ENCODE data around the gene EIF3A. TPM values are rescaled to one million over a fixed set of nuclear protein-coding genes. Genes with fewer than 3 reads are reported as not detected.
A peak's percentile ranks its signal among the peaks of the same experiment; 100 is the strongest.
"Not testable (repeated sequence)": the region's sequence is repeated elsewhere in the genome, so short reads cannot be mapped to it uniquely, and the experiment has no call there.

EIF3A gene
- total and polyA plus RNA-seq, 8 donors = 37.2 to 145 (median 91.4) TPM

DNA sequence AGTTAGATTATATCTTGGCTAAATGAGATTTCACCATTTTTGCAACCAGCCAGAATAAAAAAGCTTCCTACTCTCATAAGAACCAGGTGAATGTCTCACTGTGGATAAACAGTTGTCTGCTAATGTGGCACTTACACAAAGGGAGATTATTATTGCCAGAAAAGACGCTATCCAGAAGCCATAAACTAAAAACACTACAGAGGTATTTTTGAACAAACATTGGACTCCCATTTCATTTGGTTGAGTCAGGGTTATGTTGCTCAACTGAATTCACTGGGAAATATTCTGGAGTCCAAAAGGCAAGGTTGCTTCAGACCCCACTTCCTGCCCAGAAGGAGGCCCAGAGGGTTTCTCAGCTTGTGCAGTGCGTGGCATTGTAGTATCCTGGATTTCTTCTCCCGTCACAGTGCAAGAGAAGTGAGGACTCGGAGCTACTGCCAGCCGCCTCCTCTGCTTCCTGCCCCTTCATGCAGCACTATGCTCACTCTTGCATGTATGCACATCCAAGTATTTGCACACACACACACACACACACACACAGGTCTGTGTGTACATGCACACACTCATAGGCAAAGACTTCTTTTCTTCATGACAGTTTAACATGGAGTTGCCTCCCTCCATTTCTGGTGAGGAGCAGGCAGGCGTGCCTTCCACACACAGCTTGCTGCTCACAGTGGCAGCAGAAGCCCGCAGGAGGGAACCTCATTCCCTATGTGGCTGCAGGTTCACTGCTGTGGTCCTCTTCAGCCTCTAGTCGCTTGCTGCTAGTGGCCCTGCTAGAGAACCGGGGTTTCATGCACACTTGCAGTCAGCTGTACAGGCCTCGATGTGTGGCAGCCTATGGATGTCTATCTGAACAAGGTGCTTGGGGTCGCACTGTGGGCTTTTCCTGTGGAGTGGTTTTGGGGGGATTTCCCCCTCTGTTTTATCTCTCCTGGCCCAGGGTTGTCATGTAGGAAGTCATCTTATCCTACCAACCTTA lies 33.4 kb upstream of the EIF3A start:
- no peak for FAIRE-seq
- 91 to 92% methylated on average over 11 of the region's 11 CpGs for WGBS, 2 donors
- DNase-seq = no peak
- H3K36me3 ChIP-seq = peaks cover 0 to 20% (median 12%) of the 10 kb centered on the region in 3 donors
- intact Hi-C loops (cut with DNase I) = no loop called here
- no peak overlapping the region for H3K27ac ChIP-seq
- H3K4me3 ChIP-seq = no peak overlapping the region
- no peaks in the 10 kb centered on the region for H3K27me3 ChIP-seq
- no peaks in the 10 kb centered on the region for H3K4me1 ChIP-seq
- H3K9me3 ChIP-seq = no peaks in the 10 kb centered on the region
- peak in 2 of 4 donors; percentile 19 to 70 for ATAC-seq
- TF ChIP-seq, protein P1, sequence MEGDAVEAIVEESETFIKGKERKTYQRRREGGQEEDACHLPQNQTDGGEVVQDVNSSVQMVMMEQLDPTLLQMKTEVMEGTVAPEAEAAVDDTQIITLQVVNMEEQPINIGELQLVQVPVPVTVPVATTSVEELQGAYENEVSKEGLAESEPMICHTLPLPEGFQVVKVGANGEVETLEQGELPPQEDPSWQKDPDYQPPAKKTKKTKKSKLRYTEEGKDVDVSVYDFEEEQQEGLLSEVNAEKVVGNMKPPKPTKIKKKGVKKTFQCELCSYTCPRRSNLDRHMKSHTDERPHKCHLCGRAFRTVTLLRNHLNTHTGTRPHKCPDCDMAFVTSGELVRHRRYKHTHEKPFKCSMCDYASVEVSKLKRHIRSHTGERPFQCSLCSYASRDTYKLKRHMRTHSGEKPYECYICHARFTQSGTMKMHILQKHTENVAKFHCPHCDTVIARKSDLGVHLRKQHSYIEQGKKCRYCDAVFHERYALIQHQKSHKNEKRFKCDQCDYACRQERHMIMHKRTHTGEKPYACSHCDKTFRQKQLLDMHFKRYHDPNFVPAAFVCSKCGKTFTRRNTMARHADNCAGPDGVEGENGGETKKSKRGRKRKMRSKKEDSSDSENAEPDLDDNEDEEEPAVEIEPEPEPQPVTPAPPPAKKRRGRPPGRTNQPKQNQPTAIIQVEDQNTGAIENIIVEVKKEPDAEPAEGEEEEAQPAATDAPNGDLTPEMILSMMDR (IDR thresholded peaks at IDR 0.05) = no peak

DNA sequence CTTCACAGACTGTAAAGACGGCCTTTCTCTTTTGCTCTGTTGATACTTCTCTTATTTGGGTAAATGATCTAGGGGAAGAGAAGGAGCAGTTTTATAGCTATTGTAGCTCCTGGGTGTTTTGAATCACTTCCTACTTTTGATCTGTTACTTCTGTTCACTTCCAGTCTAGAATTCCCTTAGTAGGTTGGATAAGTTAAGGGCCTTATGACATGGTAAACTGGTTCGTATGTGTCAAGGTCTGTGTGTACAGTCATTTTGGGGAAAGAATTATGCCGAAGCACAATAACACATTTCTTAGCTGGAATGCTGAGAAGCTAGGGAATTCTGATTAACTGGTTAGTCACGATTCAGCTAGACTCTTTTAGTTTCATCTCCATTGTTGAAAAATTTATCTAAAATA lies 31.4 kb upstream of the EIF3A start:
- no peaks in the 10 kb centered on the region for H3K4me1 ChIP-seq
- H3K27me3 ChIP-seq = no peaks in the 10 kb centered on the region
- no peaks in the 10 kb centered on the region for H3K9me3 ChIP-seq
- peaks cover 0 to 15% (median 12%) of the 10 kb centered on the region in 3 donors for H3K36me3 ChIP-seq
- intact Hi-C loops (cut with DNase I) = no loop called here
- H3K4me3 ChIP-seq = no peak overlapping the region
- ATAC-seq (no peak), FAIRE-seq (no peak), DNase-seq (no peak)
- TF ChIP-seq, protein P1 (IDR thresholded peaks at IDR 0.05) = no peak
- no peak overlapping the region for H3K27ac ChIP-seq
- 85 to 86% methylated on average over 4 of the region's 4 CpGs for WGBS, 2 donors

DNA sequence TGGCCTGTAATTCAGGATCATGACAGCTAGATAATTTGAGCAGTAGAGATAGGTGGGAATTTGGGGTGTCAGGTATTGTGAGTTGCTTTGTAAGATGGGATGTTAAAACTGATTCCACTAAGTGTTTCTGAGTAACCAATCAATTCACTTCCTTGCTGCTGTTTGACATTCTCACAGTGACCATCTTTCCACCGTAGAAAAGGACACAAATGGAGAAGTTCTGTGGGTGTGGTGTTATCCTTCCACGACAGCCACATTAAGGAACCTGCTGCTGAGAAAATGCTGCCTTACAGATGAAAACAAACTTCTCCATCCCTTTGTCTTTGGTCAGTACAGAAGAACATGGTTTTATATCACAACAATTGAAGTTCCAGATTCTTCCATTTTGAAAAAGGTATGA lies 27.2 kb upstream of the EIF3A start:
- H3K27ac ChIP-seq; ATAC-seq; H3K9me3 ChIP-seq; H3K4me1 ChIP-seq; H3K27me3 ChIP-seq; intact Hi-C loops (cut with DNase I); H3K4me3 ChIP-seq; DNase-seq; FAIRE-seq: not testable (repeated sequence)
- H3K36me3 ChIP-seq = peaks cover 0 to 12% (median 9%) of the 10 kb centered on the region in 3 donors
- WGBS, 2 donors = 95 to 96% methylated on average over 2 of the region's 2 CpGs

DNA sequence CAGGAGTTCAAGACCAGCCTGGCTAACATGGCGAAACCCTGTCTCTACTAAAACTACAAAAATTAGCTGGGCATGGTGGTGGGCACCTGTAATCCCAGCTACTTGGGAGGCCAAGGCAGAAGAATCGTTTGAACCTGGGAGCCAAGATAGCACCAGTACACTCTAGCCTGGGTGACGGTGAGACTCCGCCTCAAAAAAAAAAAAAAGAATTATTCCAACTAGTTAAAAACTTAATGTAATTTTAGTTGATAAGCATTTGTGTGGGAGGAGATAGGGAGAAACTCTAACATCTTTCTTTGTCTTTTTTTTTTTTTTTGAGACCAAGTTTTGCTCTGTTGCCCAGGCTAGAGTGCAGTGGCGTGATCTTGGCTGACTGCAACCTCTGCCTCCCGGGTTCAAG lies 26.5 kb upstream of the EIF3A start:
- WGBS, 2 donors = 89 to 94% methylated on average over 6 of the region's 6 CpGs
- H3K27ac ChIP-seq; H3K4me1 ChIP-seq; H3K4me3 ChIP-seq; FAIRE-seq; H3K9me3 ChIP-seq; ATAC-seq; intact Hi-C loops (cut with DNase I); DNase-seq; H3K27me3 ChIP-seq: not testable (repeated sequence)
- H3K36me3 ChIP-seq = peaks cover 0 to 11% (median 9%) of the 10 kb centered on the region in 3 donors

DNA sequence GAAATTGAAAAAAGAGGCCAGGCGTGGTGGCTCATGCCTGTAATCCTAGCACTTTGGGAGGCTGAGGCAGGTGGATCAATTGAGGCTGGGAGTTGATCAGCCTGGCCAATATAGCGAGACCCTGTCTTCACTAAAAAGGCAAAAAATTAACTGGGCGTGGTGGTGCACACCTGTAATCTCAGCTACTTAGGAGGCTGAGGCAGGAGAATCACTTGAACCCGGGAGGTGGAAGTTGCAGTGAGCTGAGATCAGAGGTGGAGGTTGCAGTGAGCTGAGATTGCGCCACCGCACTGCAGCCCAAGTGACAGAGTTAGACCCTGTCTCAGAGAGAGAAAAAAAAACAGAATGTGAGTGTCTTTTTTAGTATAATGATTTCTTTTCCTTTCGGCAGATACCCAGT lies 25.3 kb upstream of the EIF3A start:
- H3K27ac ChIP-seq; H3K4me3 ChIP-seq; intact Hi-C loops (cut with DNase I); DNase-seq; H3K9me3 ChIP-seq; ATAC-seq; H3K36me3 ChIP-seq; H3K27me3 ChIP-seq; H3K4me1 ChIP-seq; FAIRE-seq: not testable (repeated sequence)
- WGBS, 2 donors = 96 to 98% methylated on average over 7 of the region's 7 CpGs

DNA sequence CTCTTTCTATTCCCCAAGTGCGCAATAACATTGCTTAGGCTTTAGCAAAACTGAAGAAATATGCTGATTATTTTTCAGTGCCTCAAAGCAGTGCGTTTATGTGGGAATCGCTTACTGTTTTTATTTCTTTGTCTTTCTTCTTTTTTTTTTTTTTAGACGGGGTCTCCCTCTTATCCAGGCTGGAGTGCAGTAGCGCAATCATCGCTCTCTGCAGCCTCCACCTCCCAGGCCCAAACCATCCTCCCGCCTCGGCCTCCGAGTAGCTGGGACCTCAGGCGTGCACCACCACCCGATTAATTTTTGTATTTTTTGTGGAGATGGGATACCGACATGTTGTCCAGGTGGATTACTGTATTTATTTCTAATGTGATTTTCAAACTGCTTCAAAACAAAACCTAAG lies 24.5 kb upstream of the EIF3A start:
- Histone ChIP-seq H3K4me3 (peak overlapping the region in 2 of 4 donors; percentile 85 to 86), H3K27ac (no peak overlapping the region), H3K27me3 (no peaks in the 10 kb centered on the region), H3K4me1 (peaks cover 0 to 11% (median 0%) of the 10 kb centered on the region in 3 donors), H3K36me3 (peaks cover 0 to under 1% (median 0%) of the 10 kb centered on the region in 3 donors), H3K9me3 (no peaks in the 10 kb centered on the region)
- DNase-seq = no peak
- 90 to 93% methylated on average over 12 of the region's 12 CpGs for WGBS, 2 donors
- TF ChIP-seq, protein P1 (IDR thresholded peaks at IDR 0.05) = no peak
- no peak for FAIRE-seq
- intact Hi-C loops (cut with DNase I) = no loop called here
- no peak for ATAC-seq
